Skin of body (tissue), 2 donors: ENCODE data around the gene MPIG6B. TPM values are rescaled to one million over a fixed set of nuclear protein-coding genes. Genes with fewer than 3 reads are reported as not detected.
A peak's percentile ranks its signal among the peaks of the same experiment; 100 is the strongest.

Experiments used
- DNase-seq: peaks from one replicate; lab custom pipeline; 2025; lab: John Stamatoyannopoulos, UW
- total RNA-seq: library from RNA; depleted of rRNA; stranded (reverse); fragments of >200 nt; gene quantifications from one replicate; pipeline ENCODE4 v1.2.3, GENCODE V29; 2014

MPIG6B gene
- total RNA-seq: 0.59 TPM

- no peak for DNase-seq
Observed at GRCh38 chr6:31723245-31723979, at the start of gene MPIG6B. MPIG6B (plus strand) TSS chr6:31723373; CDS start chr6:31723384, 11 bp downstream.

- DNase-seq: no peak
Observed at GRCh38 chr6:31676322-31676903, 46.8 kb upstream of the MPIG6B start.

- DNase-seq: no peak
Observed at GRCh38 chr6:31676904-31677303, 46.3 kb upstream of the MPIG6B start.

GRCh38 chr6:31677955-31678354 lies 45.2 kb upstream of the MPIG6B start:
- DNase-seq: no peak

GRCh38 chr6:31680226-31681134 lies 42.7 kb upstream of the MPIG6B start, which contains the start of gene LY6G5C:
LY6G5C (minus strand) TSS chr6:31681067; CDS start chr6:31680373, 694 bp downstream.
- peak; percentile 82 for DNase-seq

GRCh38 chr6:31681135-31681671 lies 42.0 kb upstream of the MPIG6B start:
- DNase-seq: no peak

GRCh38 chr6:31683591-31683990 lies 39.6 kb upstream of the MPIG6B start:
- DNase-seq: no peak

- DNase-seq: no peak
Observed at GRCh38 chr6:31686483-31686882, 36.7 kb upstream of the MPIG6B start.

GRCh38 chr6:31687321-31687720 lies 35.9 kb upstream of the MPIG6B start:
- no peak for DNase-seq

GRCh38 chr6:31687860-31688693 lies 35.1 kb upstream of the MPIG6B start:
- DNase-seq: no peak

GRCh38 chr6:31689249-31690110 lies 33.7 kb upstream of the MPIG6B start:
- DNase-seq: no peak

- no peak for DNase-seq
Observed at GRCh38 chr6:31690231-31691077, 32.7 kb upstream of the MPIG6B start.

GRCh38 chr6:31691078-31691463 lies 32.1 kb upstream of the MPIG6B start:
- no peak for DNase-seq

- no peak for DNase-seq
Observed at GRCh38 chr6:31691564-31692108, 31.5 kb upstream of the MPIG6B start.

GRCh38 chr6:31692353-31692752 lies 30.8 kb upstream of the MPIG6B start:
- no peak for DNase-seq

GRCh38 chr6:31692886-31693285 lies 30.3 kb upstream of the MPIG6B start:
- no peak for DNase-seq

GRCh38 chr6:31693535-31693934 lies 29.6 kb upstream of the MPIG6B start:
- DNase-seq: no peak

GRCh38 chr6:31697555-31697954 lies 25.6 kb upstream of the MPIG6B start:
- no peak for DNase-seq
